NCI-H2227 (cell line): ENCODE results near the gene KRTAP5-1.
A peak's percentile ranks its signal among the peaks of the same experiment; 100 is the strongest.

Experiments used
- DNase-seq: peaks from one replicate; lab custom pipeline; 2025; ENCODE audit not compliant: unreplicated experiment; lab: John Stamatoyannopoulos, UW

The KRTAP5-1 gene

DNA sequence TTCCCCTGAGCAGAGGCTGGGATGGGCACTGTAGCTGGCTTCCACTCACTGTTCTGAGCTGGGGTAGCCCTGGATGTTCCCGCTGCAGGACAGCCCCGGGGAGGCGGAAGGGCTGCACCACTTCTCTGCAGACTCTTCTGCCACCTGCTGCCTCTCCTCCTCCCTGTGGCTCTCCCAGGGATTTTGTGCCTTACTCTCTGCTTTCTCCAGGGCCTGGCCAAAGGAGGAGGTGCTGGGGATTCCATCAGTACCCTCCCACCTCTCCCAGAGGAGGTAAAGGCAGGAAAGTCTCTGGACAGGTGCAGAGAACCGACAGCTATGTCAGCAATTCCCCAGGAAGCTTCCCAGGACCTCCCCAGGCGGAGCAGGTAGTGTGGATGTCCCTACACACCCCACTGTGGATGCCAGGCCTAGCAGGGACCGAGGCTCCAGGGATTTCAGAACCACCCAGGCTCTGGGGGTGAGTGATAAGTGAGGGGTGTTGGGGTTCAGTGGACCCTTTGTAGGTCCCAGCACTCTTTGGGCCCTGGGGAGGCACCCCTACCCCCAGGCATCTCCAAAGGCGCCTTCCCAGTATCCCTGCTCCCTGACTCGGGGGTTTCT lies 24.3 kb downstream of the KRTAP5-1 start:
- DNase-seq, result no peak

GRCh38 chr11:1560002-1560648 lies 25.0 kb downstream of the KRTAP5-1 start:
- DNase-seq, result no peak

DNA sequence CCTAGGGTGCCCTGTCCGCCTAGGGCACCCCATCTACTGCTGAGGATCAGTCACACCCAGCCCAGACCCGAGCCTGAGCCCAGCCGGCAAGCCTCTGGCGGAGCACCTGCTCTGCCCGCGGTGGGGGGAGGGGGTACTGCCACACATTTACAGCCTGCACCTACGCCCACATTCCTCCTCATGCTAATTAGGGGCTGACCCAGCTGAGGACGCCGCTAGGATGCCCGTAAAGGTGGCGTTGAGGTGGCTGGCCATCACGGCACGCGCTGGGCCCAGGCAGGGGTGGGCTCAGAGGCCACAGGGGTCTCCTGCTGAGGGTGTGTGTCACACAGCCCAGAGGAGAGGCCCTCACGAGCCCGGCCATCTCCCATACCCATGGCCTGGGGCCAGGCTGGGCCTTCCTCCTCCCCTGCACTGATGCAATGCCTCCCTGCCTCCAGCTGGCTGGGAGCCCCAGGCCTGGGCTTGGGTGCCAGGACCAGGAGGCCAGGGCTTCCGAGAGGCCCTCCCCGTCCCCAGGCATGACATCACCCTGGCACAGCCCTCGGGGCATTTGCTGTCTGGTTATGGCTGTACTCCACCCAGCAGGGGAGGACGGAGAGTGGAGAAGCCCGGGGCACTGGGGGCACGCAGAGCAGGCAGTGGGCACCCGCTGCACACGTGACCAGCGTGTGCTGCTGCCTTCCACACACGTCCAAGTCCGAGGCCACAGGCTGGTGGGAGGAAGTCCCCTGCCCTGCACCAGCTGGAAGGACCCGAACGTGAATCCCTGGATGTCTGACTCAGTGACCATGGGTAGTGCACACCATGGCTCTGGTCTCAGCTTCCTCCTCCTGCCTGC lies 25.8 kb downstream of the KRTAP5-1 start:
- DNase-seq, result no peak

DNA sequence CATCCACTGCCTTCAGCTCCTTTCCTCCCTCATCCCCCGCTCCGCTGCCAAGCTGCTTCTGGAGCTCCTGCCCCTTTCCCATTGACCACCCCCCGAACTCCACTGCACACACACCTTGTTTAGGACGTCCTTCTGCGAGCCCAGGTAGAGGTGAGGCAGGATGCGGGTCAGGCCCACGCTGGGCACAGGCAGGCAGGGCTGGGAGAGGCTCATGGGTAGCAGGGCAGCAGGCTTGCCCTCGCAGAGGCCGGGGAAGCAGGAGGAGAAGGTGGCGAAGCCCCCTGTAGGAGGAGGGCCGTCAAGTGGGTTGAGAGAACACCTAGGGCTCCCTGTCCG lies 26.3 kb downstream of the KRTAP5-1 start:
- no peak for DNase-seq

DNA sequence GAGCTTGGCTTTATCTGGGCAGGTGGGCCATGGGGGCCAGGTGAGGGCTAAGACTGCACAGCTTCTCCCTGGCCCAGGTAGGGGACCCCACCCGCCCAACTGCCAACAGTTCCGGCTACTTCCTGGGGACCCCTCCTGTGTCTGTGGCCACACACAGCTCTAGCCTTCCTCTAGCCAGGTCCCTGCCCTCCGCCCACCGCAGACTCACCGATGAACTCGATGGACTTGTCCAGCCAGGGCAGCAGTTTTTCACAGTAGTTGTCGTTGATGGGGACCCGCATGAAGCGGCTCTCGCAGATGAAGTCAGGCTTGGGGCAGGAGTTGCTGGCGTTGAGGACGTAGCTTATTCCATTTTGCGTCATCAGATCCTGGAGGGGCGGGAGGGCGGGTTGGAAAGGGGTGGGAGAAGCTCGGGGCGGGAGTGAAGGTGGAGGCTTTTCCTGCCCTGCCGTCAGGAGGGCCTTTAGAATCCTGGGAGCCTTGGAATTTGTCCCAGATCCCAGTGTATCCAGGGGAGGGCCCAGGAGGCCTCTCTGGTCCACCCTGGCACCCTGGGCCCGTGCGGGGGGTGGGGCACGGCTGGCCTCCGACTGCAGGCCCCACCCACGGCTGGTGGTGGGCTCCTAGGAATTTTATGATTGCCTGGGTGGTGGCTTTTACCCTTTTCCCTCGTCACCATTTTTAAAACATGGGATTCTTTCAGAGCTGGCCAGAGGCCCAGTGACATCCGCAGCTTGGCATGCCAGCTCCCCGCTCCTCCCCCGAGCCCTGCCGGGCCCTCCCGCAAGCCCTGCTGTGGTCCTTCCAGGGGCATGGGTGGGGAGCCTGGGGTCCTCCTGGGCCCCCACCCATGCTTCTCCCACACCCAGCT lies 26.9 kb downstream of the KRTAP5-1 start:
- no peak for DNase-seq

- DNase-seq, result no peak
Observed at GRCh38 chr11:1557051-1557884, 27.8 kb downstream of the KRTAP5-1 start.

GRCh38 chr11:1556278-1556902 lies 28.7 kb downstream of the KRTAP5-1 start:
- DNase-seq, result no peak

GRCh38 chr11:1555713-1556153 lies 29.4 kb downstream of the KRTAP5-1 start:
- DNase-seq, result no peak

DNA sequence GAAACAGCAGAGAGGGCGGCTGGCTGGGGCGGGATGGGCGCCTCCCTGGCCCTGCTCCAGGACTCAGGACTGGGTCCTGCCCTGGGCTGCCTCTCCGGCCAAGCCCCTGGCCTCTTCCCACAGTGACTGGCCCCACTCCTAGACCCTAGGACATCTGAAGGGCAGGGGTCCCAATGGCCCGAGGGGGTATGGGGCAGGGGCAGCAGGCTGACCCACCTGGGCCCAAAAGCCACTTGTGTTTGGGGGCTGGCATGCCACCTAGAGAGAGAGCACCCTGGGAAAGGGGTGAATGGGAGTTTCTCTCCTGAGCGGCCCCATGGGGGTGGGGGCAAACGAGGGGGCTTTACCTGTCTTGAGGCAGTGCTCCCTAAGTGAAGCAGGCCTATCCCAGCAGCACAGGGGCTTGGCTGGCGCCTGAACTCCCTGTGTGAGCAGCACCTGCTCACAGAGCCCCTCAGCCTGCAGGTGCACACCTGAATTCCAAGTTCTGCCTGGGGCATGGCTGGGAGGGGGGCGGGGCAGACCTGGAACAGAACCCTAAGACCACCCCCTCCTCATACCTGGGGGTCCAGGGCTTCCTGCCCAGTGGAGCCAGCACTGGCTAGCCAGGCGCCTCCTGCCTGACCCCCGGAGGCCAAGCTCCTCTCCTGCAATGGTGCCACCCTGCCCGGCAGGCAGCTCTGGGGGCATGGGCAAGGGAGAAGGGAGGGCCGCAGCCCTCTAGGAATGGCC lies 29.9 kb downstream of the KRTAP5-1 start:
- no peak for DNase-seq

GRCh38 chr11:1553808-1554594 lies 31.1 kb downstream of the KRTAP5-1 start:
- DNase-seq, result no peak

DNA sequence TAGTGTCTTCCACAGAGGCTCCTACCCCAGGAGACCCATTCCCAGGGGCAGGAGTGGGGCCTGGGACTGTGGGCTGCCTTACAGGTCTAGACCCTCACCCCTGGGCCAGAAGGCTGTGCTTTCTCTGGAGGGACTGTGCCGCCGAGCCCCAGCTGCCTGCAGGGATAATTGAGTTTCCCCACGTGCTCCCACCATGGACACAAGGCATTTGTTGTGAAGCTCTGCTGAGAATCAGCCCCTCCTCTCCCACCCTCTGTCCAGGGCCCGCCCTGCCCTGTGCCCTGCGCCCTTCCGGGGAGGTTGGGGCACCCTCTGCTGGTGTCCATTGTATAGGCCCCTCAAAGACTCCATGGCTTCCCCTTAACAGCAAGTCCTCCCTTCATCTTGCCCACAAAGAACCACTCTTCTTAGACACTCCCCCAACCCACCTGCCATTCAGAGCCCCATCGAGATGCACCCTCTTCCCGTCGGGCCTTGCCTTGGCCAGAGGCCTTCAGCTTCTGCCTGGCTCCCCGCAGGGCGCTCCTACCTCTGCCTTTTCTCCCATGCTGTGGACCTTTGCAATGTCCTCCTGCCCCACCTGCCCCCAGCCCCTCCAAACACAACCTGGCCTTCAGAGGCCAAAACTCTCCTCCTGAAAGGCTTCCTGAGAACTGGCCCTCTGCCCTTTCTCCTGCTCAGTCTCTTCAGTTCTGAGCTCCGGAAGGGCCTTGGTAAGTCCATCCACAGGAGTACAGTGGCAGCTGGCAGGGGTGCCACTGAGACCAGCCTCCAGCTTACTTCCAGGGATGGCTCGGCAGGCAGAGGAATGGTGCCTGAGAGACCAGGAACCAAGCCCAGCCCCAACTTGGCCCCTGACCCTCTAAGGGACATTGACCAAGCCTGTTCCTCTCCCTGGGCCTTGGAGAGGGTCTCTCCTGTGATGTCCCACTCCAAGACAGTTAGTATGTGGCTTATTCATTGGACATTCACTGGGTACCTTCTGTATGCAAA lies 35.4 kb downstream of the KRTAP5-1 start:
- DNase-seq, result no peak

DNA sequence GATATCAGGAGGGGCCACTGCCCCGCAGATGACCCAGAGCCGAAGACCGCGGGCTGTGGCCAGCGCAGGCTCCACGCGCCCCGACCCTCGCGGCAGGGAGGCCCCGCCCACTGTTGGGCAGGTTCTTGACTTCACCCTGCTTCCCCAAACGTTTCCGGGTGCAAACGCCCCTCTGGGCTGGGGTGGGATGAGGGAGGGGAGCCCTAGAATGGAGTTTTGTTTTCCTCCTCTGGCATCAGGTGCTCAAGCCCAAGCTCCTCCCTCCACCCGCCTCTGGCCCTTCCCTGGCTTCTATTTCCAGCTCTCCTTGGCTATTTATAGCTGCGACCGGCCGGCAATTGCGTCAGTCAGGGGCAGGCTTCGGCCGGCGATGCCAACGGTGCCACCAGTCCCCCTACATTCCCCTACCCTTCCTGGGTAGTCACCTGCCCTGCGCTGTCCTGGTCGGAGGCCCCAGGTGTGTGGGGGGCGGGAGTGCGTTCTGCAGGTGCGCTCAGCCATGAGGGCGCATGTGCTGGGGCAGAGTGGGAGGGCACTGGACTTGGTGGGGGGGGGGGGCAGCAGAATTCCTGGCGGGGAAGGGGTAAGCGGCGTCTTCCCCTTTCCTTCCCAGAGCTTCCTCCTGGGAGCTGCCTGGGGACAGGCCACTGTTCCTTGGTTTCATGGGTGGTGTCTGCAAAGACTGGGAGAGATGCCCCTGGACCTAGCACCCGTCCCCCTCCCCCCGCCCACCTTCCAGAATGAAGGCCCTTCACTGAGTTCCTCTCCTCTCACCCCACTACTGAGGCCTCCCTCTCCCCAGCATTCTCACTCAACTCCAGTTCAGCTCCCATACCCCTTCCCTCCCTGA lies 36.6 kb downstream of the KRTAP5-1 start:
- DNase-seq, result peak; percentile 80

GRCh38 chr11:1547467-1548098 lies 37.5 kb downstream of the KRTAP5-1 start:
- no peak for DNase-seq

DNA sequence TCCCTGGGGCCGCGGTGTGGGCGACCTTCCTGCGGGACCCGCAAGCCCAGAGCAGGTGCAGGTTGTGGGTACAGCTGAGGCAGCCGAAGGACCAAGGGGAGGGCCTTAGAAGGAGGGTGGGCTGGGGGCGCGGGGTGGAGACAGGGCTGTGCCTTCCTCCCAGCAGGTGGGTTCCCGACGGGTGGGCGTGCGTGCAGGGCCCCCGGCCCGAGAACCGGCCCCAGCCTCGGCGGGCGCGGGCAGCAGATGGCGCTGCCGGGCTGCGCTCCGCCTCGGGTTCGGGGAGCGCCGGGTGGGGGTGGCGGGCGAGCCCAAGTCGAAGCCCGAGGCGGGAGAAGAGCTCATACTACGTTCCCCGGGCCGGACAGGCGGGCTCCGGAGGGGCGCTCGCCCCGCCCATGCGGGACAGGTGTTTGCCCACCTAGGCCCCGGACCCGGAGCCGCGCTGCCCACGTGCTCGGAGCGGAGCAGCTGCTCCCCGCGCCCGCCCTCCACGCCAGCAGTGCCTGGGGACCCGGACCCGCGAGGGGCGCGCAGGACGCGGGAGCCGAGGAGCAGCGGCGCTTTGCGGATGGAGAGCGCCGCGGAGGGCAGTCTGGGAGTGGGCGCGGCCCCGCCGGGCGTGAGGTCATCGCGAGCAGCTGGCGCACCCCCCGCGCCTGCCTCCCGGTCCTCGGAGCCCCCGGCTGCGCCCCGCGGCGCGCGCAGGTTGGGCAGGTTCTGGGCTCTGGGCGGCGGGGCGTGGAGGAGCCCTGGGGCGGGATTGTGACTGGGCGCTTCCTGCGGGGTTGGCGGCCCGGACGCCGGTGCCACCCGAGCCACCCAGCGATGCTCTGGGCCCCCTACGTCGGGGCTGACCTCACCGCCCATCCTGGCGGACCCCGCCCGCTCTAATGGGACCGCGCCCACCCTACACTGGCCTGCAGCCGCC lies 38.3 kb downstream of the KRTAP5-1 start:
- peak; percentile 81 for DNase-seq

DNA sequence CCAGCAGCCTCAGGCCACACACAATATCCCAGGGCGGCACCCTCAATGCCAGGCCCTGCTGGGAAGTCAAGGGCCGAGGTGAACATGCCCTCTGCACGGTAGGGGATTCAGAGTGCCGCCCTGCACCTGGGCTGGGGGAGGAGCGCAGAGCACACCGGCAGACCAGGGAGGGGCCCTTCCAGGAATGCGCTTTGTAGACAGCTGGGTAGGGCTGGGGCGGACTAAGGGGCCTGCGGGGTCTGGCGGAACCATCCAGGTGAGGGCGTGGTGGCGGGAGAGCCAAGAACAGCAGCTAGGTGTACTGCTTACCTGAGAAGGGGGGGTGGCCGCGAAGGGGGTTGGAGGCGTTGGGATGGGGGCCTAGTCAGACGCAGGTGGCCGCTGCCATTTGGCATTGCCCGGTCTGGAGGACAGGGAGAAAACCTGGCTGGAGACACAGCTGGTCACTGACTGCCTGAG lies 39.0 kb downstream of the KRTAP5-1 start:
- DNase-seq, result no peak
